KMS-11 (cell line): ENCODE data around the gene DYRK1B.

Experiments used
- H2AFZ ChIP-seq: fragments of 200-600 bp; sonication (generic); 2 replicates; pipeline ENCODE4 v1.6.1; 2016; ENCODE audit warnings: antibody characterized with exemption, mixed run types, low read depth
- H3K27ac ChIP-seq: fragments of 200-600 bp; sonication (generic); 2 replicates; pipeline ENCODE4 v1.6.1; 2016; ENCODE audit warnings: mild to moderate bottlenecking, mixed run types
- H3K27me3 ChIP-seq: fragments of 200-600 bp; sonication (generic); 2 replicates; pipeline ENCODE4 v1.6.1; 2017; ENCODE audit warnings: mild to moderate bottlenecking, low read depth, mixed run types, moderate library complexity; ENCODE audit not compliant: insufficient read depth
- H3K36me3 ChIP-seq: fragments of 200-600 bp; sonication (generic); 2 replicates; pipeline ENCODE4 v1.6.1; 2017; ENCODE audit warnings: mild to moderate bottlenecking, mixed run types; ENCODE audit not compliant: insufficient read depth
- H3K4me1 ChIP-seq: fragments of 200-600 bp; sonication (generic); 2 replicates; pipeline ENCODE4 v1.6.1; 2016; ENCODE audit warnings: mild to moderate bottlenecking, low read depth, mixed run types; ENCODE audit not compliant: poor library complexity, severe bottlenecking
- H3K4me2 ChIP-seq: fragments of 200-600 bp; sonication (generic); 2 replicates; pipeline ENCODE4 v1.7.0; 2016; ENCODE audit warnings: mild to moderate bottlenecking, mixed run types
- H3K4me3 ChIP-seq: fragments of 200-600 bp; sonication (generic); IDR thresholded peaks from 2 replicates; pipeline ENCODE4 v1.6.1; 2017; ENCODE audit warnings: low read depth, low read length, mixed read lengths; ENCODE audit not compliant: insufficient read depth
- H3K79me2 ChIP-seq: fragments of 200-600 bp; sonication (generic); 2 replicates; pipeline ENCODE4 v1.6.1; 2016; ENCODE audit warnings: low read depth, mixed run types; ENCODE audit not compliant: insufficient read depth
- H3K9ac ChIP-seq: fragments of 200-600 bp; sonication (generic); 2 replicates; pipeline ENCODE4 v1.6.1; 2016; ENCODE audit warnings: mild to moderate bottlenecking, mixed run types
- H4K20me1 ChIP-seq: fragments of 200-600 bp; sonication (generic); 2 replicates; pipeline ENCODE4 v1.6.1; 2016; ENCODE audit warnings: mild to moderate bottlenecking, mixed run types; ENCODE audit not compliant: insufficient read depth
- CTCF ChIP-seq: fragments of 200-600 bp; sonication (generic); conservative IDR thresholded peaks from 2 replicates; pipeline ENCODE4 v1.6.1; 2017; ENCODE audit warnings: low read depth, mild to moderate bottlenecking, antibody characterized with exemption, low read length, moderate library complexity, mixed read lengths

DYRK1B gene

GRCh38 chr19:39828015-39828653 lies 5.8 kb downstream of the DYRK1B start:
- H3K4me2 ChIP-seq: peak overlapping the region; percentile 62
- no peaks in the 10 kb centered on the region for H3K79me2 ChIP-seq
- peak overlapping the region; percentile 28; the same call in 1 of the 2 replicates for H2AFZ ChIP-seq
- H3K27ac ChIP-seq: peak overlapping the region; percentile 26; the same call in 1 of the 2 replicates
- H3K36me3 ChIP-seq: no peaks in the 10 kb centered on the region
- H3K9ac ChIP-seq: peak overlapping the region; percentile 14
- peaks cover 23% of the 10 kb centered on the region for H3K4me1 ChIP-seq
- TF ChIP-seq CTCF: no peak
- no peaks in the 10 kb centered on the region for H3K27me3 ChIP-seq
- no peaks in the 10 kb centered on the region for H4K20me1 ChIP-seq
- no peak overlapping the region for H3K4me3 ChIP-seq

- no peaks in the 10 kb centered on the region for H3K79me2 ChIP-seq
- H3K36me3 ChIP-seq: no peaks in the 10 kb centered on the region
Measured at GRCh38 chr19:39827216-39827615, 6.7 kb downstream of the DYRK1B start.

DNA sequence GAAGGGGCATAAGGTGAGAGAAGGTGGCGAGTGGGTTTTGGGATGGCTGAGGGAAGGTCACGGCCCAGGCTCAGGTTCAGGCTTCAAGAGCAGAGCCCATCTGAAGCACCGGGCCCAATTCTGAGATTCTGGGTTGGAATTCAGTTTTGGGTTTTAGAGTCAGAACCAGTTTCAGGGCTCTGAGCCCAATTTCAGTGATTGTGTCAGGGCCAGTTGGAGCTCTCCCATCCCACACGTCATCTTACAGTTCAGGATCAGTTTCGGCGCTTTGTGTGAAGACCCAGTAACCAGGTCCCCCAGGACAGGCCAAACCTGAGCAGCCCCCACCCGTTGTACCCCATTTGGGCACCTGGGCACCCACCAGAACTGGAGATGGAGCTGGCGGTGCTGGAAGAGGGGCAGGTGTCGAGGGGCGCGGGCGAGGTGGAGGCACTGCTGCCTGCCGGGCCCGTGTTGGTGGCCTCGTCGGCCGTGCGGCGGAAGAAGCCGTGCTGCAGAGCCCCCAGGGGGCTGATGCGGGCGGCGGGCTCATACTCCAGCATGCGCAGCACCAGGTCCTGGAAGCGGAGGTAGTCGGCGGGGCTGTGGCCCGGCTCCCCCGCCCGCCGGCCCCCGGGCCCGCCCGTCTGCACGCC lies 7.5 kb downstream of the DYRK1B start:
- Histone ChIP-seq H3K4me1 (peaks cover 14% of the 10 kb centered on the region), H4K20me1 (no peaks in the 10 kb centered on the region), H3K9ac (no peak overlapping the region), H3K27ac (no peak overlapping the region), H2AFZ (no peak overlapping the region), H3K36me3 (no peaks in the 10 kb centered on the region), H3K4me3 (no peak overlapping the region), H3K4me2 (no peak overlapping the region), H3K79me2 (no peaks in the 10 kb centered on the region), H3K27me3 (no peaks in the 10 kb centered on the region)
- TF ChIP-seq CTCF: no peak

More at GRCh38 chr19:39827216-39827615, 6.7 kb downstream of the DYRK1B start:
- no peaks in the 10 kb centered on the region for H3K27me3 ChIP-seq
- H3K4me1 ChIP-seq: peaks cover 15% of the 10 kb centered on the region
- no peaks in the 10 kb centered on the region for H4K20me1 ChIP-seq
- no peak for TF ChIP-seq CTCF
- H3K9ac ChIP-seq: no peak overlapping the region
- H3K4me3 ChIP-seq: no peak overlapping the region
- no peak overlapping the region for H3K27ac ChIP-seq
- no peak overlapping the region for H2AFZ ChIP-seq
- peak overlapping the region; percentile 62; the same call in 1 of the 2 replicates for H3K4me2 ChIP-seq

- Histone ChIP-seq H3K36me3 (no peaks in the 10 kb centered on the region), H3K4me2 (no peak overlapping the region), H3K79me2 (no peaks in the 10 kb centered on the region), H4K20me1 (no peaks in the 10 kb centered on the region), H3K9ac (no peak overlapping the region), H3K27ac (no peak overlapping the region), H3K4me3 (no peak overlapping the region), H2AFZ (no peak overlapping the region), H3K27me3 (no peaks in the 10 kb centered on the region), H3K4me1 (peaks cover 14% of the 10 kb centered on the region)
- no peak for TF ChIP-seq CTCF
Measured at GRCh38 chr19:39825531-39826076, 8.4 kb downstream of the DYRK1B start.
